ENCODE results near the gene MAP3K20. TPM values are rescaled to one million over a fixed set of nuclear protein-coding genes. Genes with fewer than 3 reads are reported as not detected.

The MAP3K20 gene
- total RNA-seq, 2 donors from 2014 or later: 45.9 to 79.6 TPM

- ATAC-seq (ENCODE audit: insufficient number of reproducible peaks, low FRiP score, low read depth) (no peak), DNase-seq (ENCODE audit: low spot score) (no peak)
- H3K9me3 ChIP-seq: no peaks in the 10 kb centered on the region
- TF ChIP-seq CTCF (IDR thresholded peaks at IDR 0.05): no peak
- H3K4me3 ChIP-seq: no peak overlapping the region
- peak overlapping the region in 1 of 2 donors; percentile 75 for H3K27ac ChIP-seq
- no peaks in the 10 kb centered on the region for H3K36me3 ChIP-seq
- H3K27me3 ChIP-seq (replicated peaks; ENCODE audit: insufficient read depth): no peaks in the 10 kb centered on the region
- peaks cover 36 to 78% of the 10 kb centered on the region in 2 donors for H3K4me1 ChIP-seq (ENCODE audit: control insufficient read depth in 1 of 2, low read depth in 2 of 2)
Measured at GRCh38 chr2:173192071-173192470, 116.4 kb downstream of the MAP3K20 start.

DNA sequence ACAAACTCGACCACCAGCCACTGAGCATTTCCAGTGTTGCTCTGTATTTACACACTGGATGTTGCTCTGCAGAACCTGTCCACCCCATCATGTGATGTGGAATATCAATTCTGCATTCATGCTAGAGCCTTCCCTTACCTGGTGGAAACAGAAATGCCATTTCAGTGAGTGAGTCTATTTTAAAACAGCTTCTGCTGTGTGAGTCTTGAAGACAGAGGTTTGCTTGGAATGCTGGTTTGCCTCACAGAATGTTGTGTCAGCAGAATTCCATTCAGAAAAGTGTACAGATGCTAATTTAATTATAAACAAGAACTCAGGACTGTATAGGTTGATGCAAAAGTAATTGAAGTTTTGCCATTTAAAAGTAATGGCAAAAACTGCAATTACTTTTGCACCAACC, 118.3 kb downstream of the MAP3K20 start:
- no peak overlapping the region for H3K27ac ChIP-seq
- no peak for DNase-seq (ENCODE audit: low spot score)
- no peaks in the 10 kb centered on the region for H3K36me3 ChIP-seq
- peaks cover 28 to 69% of the 10 kb centered on the region in 2 donors for H3K4me1 ChIP-seq (ENCODE audit: control insufficient read depth in 1 of 2, low read depth in 2 of 2)
- H3K27me3 ChIP-seq (replicated peaks; ENCODE audit: insufficient read depth): no peaks in the 10 kb centered on the region
- no peak overlapping the region for H3K4me3 ChIP-seq
- no peak for TF ChIP-seq CTCF (IDR thresholded peaks at IDR 0.05)
- H3K9me3 ChIP-seq: no peaks in the 10 kb centered on the region
- no peak for ATAC-seq (ENCODE audit: insufficient number of reproducible peaks, low FRiP score, low read depth)

DNA sequence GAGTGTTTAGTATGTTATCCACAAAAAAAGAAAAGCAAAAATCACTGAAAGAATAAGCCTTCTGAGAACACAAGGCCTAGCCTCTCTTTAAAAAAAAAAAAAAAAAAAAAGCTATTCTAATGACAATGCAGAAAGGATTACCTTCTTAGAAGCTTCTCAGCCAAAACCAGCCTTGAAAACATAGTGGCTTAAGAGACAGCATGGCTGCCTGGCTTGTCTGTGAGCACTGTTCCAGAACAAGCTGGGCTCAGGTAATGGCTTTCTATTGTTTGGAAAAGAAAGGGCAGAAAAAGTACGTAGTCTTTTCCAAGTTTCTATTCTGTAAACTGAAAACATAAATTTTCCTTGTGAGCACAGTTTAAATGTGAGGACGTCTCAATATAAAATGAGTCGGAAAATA, 119.5 kb downstream of the MAP3K20 start:
- peaks cover 32 to 66% of the 10 kb centered on the region in 2 donors for H3K4me1 ChIP-seq (ENCODE audit: control insufficient read depth in 1 of 2, low read depth in 2 of 2)

DNA sequence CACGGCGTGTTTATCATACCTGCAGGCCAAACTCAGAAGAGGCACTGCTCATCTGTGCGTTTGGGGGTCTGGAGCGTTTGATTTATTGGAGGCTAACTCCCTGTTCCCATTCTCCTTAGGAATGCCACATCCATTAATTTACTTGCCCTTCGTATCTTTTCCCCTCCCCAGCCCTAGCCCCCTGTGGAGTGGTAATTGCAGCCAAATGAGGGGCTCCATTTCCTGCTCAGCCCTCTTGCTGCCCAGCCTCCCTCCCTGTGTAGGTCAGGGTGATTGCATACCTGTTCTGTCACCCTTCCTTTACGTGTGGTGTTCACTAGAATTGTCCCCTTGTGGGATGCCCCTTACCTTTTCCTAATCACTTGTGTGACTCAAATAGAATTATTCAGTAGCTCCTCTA, 120.4 kb downstream of the MAP3K20 start:
- Histone ChIP-seq H3K36me3 (no peaks in the 10 kb centered on the region), H3K9me3 (no peaks in the 10 kb centered on the region), H3K4me3 (no peak overlapping the region), H3K27ac (peak overlapping the region in 1 of 2 donors; percentile 68), H3K4me1 (ENCODE audit: control insufficient read depth in 1 of 2, low read depth in 2 of 2) (peaks cover 34 to 60% of the 10 kb centered on the region in 2 donors), H3K27me3 (replicated peaks; ENCODE audit: insufficient read depth) (no peaks in the 10 kb centered on the region)
- DNase-seq (ENCODE audit: low spot score) (no peak), ATAC-seq (ENCODE audit: insufficient number of reproducible peaks, low FRiP score, low read depth) (no peak)
- no peak for TF ChIP-seq CTCF (IDR thresholded peaks at IDR 0.05)

More for the DNA sequence above, 119.5 kb downstream of the MAP3K20 start:
- peak overlapping the region; percentile 15 for H3K4me3 ChIP-seq
- peak overlapping the region; percentile 33 to 68 for H3K27ac ChIP-seq
- DNase-seq (ENCODE audit: low spot score) (no peak), ATAC-seq (ENCODE audit: insufficient number of reproducible peaks, low FRiP score, low read depth) (no peak)
- no peaks in the 10 kb centered on the region for H3K9me3 ChIP-seq
- TF ChIP-seq CTCF (IDR thresholded peaks at IDR 0.05): no peak
- H3K36me3 ChIP-seq: no peaks in the 10 kb centered on the region
- H3K27me3 ChIP-seq (replicated peaks; ENCODE audit: insufficient read depth): no peaks in the 10 kb centered on the region

- H3K9me3 ChIP-seq: no peaks in the 10 kb centered on the region
- DNase-seq (ENCODE audit: low spot score): no peak
- H3K4me1 ChIP-seq (ENCODE audit: control insufficient read depth in 1 of 2, low read depth in 2 of 2): peaks cover 33 to 60% of the 10 kb centered on the region in 2 donors
- no peak for TF ChIP-seq CTCF (IDR thresholded peaks at IDR 0.05)
- no peaks in the 10 kb centered on the region for H3K27me3 ChIP-seq (replicated peaks; ENCODE audit: insufficient read depth)
- no peak overlapping the region for H3K4me3 ChIP-seq
- no peaks in the 10 kb centered on the region for H3K36me3 ChIP-seq
- H3K27ac ChIP-seq: peak overlapping the region in 1 of 2 donors; percentile 68
- no peak for ATAC-seq (ENCODE audit: insufficient number of reproducible peaks, low FRiP score, low read depth)
Measured at GRCh38 chr2:173196638-173197037, 121.0 kb downstream of the MAP3K20 start.

All from thoracic aorta (tissue), 2 donors.